ENCODE results near the gene CEP57.
"Not testable (repeated sequence)": the region's sequence is repeated elsewhere in the genome, so short reads cannot be mapped to it uniquely, and the experiment has no call there.

CEP57 gene

DNA sequence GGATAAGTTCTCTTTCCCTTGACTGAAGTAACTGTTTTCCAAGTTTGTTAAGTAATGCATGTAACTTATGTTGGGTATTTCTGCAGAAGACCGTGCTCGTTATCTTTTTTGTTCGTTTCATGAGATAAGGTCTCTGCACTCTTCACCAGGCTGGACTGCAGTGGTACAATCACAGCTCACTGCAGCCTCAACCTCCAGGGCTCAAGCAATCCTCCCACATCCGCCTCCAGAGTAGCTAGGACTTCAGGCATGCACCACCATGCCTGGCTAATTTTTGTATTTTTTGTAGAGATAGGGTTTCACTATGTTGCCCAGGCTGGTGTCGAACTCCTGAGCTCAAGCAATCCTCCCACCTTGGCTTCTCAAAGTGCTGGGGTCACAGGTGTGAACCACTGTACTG, 64.1 kb downstream of the CEP57 start:
- not testable (repeated sequence) for DNase-seq (ENCODE audit: low read depth in 2 of 2)

DNA sequence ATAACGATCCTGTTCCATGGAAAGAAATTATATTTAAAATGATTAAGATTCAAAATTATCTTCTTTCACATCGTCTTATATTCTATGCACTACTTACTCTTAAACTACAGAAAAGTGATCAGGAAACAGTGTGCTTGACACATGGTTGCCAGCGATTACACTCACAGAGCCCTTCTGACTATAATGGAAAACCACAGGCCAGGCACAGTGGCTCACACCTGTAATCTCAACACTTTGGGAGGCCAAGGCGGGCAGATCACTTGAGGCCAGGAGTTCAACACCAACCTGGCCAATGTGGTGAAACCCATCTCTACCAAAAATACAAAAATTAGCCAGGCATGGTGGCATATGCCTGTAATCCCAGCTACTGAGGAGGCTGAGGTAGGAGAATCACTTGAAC, 69.7 kb downstream of the CEP57 start:
- not testable (repeated sequence) for DNase-seq (ENCODE audit: low read depth in 2 of 2)

DNA sequence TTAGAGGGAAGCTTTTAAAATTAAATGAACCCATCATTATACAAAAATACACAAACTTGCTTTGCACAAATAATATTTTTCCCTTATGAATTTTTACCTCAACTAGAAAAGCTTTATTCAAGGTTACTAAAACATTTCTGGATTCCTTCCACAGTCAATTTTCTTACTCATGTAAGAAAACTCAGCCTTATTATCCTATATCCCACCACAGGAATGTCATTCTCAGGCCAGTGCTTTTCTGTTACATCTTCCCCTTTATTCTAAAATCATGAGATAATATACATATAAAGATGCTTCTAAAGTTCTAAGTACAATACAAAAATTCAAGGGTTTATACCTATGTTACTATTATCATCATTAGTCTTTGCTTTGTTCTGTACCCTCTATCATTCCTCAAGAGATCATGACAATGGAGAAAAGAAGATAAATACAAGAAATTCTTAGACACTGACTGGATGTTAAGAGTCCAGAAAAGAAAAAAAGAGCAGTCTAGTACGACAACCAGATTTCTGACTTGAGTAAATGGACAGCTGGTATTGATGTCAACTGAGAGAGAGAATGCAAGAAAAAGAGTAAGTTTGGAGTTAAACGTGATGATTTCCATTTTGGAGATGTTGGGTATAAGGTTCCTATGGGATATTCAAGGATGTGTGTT, 73.3 kb downstream of the CEP57 start:
- DNase-seq (ENCODE audit: low read depth in 2 of 2) = no peak

DNA sequence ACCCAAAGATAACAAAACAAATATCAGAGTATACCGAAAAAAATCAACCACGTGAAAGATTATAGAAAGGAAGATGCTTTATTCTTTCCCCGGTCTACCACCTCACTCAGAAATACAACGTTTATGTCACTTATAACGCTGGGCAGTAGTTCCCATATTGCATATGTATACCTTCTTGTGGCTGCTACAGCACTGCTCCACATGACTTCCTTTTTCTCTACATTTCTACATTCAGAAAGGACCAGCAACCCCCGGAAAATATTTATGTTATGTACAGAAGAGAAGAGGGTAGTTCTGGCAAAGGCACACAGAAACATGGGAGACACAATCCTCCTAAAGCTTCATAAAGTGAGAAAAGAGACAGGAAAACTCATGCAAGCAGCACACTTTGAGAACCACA, 76.8 kb downstream of the CEP57 start:
- DNase-seq (ENCODE audit: low read depth in 2 of 2) = no peak

DNA sequence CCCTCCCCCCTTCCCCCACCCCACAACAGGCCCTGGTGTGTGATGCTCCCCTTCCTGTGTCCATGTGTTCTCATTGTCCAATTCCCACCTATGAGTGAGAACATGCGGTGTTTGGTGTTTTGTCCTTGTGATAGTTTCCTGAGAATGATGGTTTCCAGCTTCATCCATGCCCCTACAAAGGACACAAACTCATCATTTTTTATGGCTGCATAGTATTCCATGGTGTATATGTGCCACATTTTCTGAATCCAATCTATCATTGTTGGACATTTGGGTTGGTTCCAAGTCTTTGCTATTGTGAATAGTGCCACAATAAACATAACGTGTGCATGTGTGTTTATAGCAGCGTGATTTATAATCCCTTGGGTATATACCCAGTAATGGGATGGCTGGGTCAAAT, 80.6 kb downstream of the CEP57 start:
- DNase-seq (ENCODE audit: low read depth in 2 of 2) = not testable (repeated sequence)

DNA sequence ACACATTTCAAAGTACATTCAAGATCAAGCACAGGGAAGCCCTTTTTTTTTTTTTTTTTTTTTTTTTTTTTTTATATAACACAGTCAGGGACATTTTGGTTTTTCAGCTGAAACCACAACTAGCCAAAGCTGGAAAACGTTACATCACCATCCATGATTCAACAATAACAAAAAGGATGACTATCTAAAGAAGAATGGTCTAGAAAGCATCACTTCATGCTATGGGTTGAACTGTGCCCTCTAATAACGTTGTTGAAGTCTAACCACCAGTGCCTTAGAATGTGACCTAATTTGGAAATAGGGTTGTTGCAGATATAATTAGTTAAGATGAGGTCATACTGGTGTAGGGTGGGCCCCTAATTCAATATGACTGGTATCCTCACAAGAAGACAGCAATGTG, 87.0 kb downstream of the CEP57 start:
- DNase-seq (ENCODE audit: low read depth in 2 of 2) = no peak
